GM06990 (cell line): ENCODE measurements around the gene RASL10A.

Source experiments
- DNase-seq: peaks from one replicate; pipeline ENCODE4 v3.0.0-alpha.2; 2011; ENCODE audit not compliant: insufficient read length; ENCODE audit errors: extremely low read depth
- H3K27me3 ChIP-seq: replicated peaks from 2 replicates; pipeline ENCODE4 v1.6.0; 2011; ENCODE audit warnings: low read length; ENCODE audit not compliant: control insufficient read depth, insufficient read depth
- H3K36me3 ChIP-seq: 2 replicates; pipeline ENCODE4 v1.5.1; 2011; ENCODE audit warnings: low read length; ENCODE audit not compliant: control insufficient read depth, insufficient read depth
- H3K4me3 ChIP-seq: replicated peaks from 2 replicates; pipeline ENCODE4 v1.5.1; 2011; ENCODE audit warnings: low read depth, mild to moderate bottlenecking, control low read depth, low read length
- TF ChIP-seq, protein P1 (sequence below): IDR thresholded peaks from 2 replicates; pipeline ENCODE4 v1.5.1; 2011; ENCODE audit warnings: low read length, control low read depth, mild to moderate bottlenecking, inconsistent platforms; ENCODE audit not compliant: insufficient read depth, poor library complexity, severe bottlenecking

RASL10A gene

DNA sequence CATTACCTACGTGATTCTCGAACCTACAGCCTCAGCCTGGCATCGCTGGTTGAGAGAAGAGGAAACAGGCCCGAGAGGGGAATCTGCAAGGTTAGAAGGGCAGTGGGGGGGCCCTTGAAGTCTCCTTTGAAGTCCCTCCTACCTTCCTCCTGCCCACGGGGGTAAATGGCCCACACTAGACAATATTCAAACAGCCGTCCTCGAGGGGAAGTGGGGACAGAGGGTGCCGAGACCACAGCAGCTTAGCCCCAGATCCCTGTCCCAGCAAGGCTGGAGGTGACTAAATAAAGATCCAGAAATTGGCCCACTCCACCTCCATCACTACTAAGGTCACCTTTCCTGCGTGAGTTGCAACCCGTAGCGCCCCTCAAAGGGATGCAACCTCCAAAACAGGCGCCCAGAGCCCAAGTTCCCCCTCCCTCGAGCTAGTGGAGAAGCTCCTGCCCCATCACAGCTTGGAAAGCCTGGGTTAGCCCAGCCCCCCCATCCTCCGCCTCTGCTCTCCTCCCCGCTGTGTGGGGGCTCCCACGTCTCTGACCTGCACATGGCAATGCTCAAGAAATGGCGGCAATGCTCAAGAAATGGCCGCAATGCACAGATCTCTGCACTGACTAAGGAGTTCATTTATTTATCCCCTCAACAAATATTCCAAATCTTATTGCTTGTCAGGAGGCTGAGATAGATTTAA, 788 bp upstream of the RASL10A start:
- Histone ChIP-seq H3K27me3 (peaks cover 1% of the 10 kb centered on the region), H3K36me3 (no peaks in the 10 kb centered on the region), H3K4me3 (no peak overlapping the region)
- TF ChIP-seq, protein P1, sequence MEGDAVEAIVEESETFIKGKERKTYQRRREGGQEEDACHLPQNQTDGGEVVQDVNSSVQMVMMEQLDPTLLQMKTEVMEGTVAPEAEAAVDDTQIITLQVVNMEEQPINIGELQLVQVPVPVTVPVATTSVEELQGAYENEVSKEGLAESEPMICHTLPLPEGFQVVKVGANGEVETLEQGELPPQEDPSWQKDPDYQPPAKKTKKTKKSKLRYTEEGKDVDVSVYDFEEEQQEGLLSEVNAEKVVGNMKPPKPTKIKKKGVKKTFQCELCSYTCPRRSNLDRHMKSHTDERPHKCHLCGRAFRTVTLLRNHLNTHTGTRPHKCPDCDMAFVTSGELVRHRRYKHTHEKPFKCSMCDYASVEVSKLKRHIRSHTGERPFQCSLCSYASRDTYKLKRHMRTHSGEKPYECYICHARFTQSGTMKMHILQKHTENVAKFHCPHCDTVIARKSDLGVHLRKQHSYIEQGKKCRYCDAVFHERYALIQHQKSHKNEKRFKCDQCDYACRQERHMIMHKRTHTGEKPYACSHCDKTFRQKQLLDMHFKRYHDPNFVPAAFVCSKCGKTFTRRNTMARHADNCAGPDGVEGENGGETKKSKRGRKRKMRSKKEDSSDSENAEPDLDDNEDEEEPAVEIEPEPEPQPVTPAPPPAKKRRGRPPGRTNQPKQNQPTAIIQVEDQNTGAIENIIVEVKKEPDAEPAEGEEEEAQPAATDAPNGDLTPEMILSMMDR, result no peak
- DNase-seq, result no peak

DNA sequence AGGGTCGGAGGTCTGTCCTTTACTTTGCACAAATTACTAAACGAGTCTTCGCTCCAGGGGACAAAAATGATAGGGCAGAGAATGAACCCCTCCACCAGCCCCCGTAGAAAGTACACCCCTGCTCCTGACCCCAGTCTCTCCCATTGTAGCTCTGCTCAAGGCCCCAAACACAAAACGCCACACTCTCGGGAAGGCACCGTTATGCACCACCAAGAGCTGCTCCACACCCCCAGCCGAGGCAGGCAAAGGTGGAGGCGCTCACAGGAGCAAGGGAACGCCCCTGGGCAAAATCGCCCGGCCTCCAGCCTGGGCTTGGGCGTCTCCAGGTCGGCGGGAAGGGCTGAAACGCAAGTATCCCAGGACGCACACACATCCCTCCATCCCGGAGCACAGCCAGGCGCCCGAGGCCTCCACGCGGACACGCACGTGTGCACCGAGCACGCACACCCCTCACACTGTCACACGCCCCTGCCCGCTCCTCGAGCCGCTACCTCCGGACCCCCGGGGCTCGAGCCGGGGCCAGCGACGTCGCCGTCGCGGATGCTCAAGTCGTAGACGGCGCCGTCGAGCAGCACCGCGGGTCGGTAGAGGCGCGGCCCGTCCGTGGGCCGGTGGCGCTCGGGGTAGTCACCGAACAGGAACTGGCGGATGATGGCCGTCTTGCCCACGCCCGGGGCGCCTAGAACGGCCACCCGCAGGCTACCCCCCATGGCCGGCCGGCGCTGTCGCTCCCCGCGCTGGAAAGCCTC, 786 bp downstream of the RASL10A start:
- no peaks in the 10 kb centered on the region for H3K36me3 ChIP-seq
- H3K4me3 ChIP-seq, result no peak overlapping the region
- DNase-seq, result no peak
- TF ChIP-seq, protein P1, result no peak
- peaks cover 1% of the 10 kb centered on the region for H3K27me3 ChIP-seq

DNA sequence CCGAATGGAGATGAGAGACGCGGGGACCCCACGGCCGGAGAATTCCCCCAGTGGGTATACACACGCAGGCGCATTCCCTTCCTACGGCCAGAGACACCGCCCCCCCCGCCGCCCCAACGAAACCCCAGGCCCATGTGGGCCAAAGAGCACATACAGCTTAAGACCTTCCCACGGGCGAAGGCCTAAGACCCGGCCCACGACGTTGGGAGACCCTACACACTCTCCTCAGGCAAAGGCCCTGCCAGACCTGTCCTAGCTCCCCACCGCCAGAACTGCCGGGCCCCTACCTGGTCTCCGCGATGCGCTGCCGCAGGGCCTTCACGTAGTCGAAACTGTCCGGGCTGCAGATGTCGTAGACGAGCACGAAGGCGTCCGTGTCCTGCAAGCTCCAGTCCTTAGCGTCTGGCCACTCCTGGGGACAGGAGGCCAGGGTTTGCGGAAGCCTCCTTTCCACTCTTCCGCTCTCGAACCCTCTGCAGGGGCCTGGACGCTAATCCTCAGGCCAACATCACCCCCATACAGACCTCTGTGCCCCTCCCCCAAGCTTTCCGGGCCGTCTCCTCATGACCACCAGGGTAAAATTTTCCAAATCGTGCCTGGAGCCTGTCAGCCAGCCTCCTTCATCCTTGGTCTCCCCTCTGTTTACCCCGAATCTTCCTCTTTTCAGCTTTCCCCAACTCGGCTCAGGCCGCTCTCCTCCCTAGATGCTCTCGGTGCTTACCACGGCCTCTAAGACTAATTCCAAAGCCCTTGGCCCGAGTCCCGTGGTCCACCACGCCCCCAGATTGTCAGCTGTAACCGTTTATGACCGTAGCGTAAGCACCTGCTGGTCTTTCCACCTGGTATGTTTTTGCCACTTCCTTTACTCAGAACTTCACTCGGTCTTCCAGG, 1.7 kb downstream of the RASL10A start:
- H3K27me3 ChIP-seq, result peaks cover 1% of the 10 kb centered on the region
- no peak overlapping the region for H3K4me3 ChIP-seq
- no peaks in the 10 kb centered on the region for H3K36me3 ChIP-seq
- no peak for DNase-seq
- TF ChIP-seq, protein P1, result no peak

DNA sequence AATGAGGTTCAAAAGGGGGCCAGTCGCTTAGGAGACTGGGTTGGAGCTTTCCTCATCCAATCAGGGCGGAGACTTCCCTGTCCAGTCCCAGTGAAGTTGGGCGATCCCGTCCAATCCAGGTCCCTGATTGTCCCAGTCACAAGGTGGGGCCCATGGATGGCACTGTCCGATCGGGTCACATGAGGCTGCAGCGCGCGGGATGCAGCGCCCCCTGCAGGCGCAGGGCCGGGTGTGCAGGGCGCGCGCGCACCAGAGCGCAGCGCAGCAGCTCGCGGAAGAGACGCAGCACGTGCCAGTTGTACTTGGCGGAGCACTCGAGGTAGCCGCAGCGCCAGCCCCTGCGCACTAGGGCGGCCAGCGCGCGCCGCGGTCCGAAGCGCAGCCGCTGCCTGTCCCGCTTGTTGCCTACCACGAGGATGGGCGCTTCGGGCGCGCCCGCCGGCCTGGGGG, 2.3 kb downstream of the RASL10A start:
- no peaks in the 10 kb centered on the region for H3K36me3 ChIP-seq
- peak; percentile 59 for DNase-seq
- H3K27me3 ChIP-seq, result peaks cover 1% of the 10 kb centered on the region
- TF ChIP-seq, protein P1, result peak; percentile 41
- H3K4me3 ChIP-seq, result no peak overlapping the region

DNA sequence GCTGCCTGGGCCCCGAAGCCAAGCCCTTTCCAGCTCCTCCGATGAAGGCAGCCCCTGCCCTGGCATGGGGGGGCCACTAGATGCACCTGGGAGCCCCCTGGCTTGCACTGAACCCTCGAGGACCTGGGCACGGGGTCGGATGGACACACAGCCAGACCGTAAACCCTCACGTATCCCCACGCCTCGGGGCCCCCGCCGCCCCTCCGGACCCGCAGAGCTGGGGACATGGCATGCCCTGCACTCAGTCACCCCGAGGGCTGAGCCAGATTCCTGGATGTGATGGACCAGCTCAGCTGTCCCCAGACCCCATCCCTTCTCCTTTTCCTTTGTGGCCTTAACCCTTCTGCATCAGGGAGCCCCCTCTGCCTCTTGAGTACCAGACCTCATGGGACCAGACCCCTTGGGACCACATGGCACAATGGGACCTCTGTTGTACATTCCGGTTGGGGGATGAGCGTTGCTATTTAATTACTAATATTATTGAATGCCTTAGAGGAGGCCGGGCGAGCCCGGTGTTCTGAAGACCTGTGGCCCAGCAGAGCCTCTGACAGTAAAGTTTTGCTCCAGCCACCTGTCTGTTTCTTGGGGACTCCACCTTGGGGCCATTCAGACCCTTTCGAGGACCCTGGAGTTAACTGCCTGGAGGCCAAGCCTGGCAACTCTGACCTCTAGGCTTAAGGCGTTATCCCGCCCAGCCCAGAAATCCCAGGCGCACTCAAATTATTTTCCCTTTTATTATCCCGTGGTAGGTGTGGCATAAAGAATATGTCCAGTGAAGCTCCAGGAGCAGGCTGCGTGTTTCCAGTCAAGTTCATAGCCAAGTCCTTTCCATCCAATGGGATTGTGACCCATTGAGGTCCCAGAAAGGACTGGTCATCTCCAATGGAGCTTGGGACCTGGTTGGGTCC, 3.0 kb downstream of the RASL10A start:
- peaks cover 1% of the 10 kb centered on the region for H3K27me3 ChIP-seq

More for the DNA sequence above, 3.0 kb downstream of the RASL10A start:
- Histone ChIP-seq H3K36me3 (no peaks in the 10 kb centered on the region), H3K4me3 (no peak overlapping the region)
- DNase-seq, result no peak
- TF ChIP-seq, protein P1, result no peak
